Ecto neural progenitor cell (in vitro differentiated cells): ENCODE data around the gene SOST.

Experiments
- DNase-seq: peaks from one replicate; pipeline ENCODE4 v3.0.0-alpha.2; 2018; ENCODE audit warnings: low spot score

Gene SOST

GRCh38 chr17:43774304-43775250, 16.0 kb upstream of the SOST start:
- no peak for DNase-seq

DNA sequence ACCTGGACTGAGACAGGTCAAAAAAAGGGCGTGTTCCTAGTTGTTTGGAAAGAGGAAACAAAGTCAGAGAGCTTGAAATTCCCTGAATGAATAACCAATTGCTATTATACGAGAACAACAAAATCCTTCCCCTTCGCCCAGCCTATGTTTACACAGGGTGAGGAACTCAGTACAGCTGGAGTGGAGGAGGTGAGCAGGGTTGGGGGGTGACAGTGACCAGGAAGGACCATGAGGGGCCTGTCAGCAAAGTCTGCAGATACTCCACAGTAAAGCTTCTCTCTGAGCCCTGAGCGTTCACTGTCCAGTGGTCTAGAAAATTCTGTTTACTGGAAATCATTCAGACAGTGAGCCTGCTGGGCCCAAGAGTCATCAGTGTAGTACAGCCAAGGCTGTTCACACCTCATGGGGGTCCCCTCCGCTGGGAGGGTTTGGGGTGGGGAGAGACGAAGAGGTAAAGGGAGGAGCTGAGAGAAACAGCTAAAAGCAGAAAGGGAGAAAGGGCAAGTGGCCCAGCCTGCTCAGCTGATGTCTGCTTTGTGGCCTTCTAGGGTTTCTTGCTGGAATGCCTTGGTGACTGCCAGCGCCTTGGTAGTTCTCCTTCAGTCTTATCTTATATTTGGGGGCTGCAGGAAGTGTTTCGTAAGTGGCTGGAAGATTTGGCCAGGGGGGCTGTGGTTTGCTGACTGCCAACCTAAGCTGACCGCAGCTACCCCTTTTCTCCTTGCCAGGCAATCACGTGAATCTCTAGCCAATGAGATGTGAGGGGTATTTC, 14.5 kb upstream of the SOST start:
- DNase-seq: no peak

- DNase-seq: no peak
These were observed 12.9 kb upstream of the SOST start for GRCh38 chr17:43771463-43771862.

DNA sequence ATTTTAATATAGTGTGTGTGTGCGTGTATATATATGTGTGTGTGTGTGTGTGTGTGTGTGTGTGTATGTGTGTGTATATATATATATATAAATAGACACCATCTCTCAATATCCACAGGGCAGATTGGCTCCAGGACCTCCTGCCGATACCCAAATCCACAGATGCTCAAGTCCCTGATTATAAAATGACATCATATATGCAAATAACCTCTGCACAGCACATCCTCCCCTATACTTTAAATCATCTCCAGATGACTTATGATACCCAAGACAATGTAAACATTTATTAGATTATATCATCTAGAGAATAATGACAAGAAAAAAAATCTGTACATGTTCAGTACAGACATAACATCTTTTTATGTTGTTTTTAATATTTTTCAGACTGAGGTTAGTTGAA, 12.4 kb upstream of the SOST start:
- no peak for DNase-seq

GRCh38 chr17:43769859-43770258, 11.3 kb upstream of the SOST start:
- no peak for DNase-seq

- DNase-seq: no peak
These were observed 10.8 kb upstream of the SOST start for GRCh38 chr17:43769426-43769825.

DNA sequence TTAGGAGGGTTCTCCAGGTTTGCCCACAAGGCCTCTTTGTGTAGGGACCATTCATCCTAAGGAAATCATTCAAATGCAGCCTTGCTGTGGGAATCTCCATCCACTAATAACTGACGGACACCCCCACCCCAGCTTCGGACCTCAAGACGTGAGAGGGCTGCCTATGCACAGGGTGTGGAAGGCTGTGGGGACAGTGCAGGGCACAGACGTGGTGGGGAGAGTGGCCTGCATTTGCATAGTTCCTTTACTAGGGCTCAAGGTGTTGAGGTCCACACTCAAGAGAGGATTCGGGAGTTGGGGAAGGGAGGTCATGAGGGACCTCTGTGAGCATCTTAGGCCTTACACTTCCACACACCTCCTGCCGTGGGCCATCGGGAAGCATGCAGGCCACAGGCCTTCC, 10.4 kb upstream of the SOST start:
- DNase-seq: no peak

DNA sequence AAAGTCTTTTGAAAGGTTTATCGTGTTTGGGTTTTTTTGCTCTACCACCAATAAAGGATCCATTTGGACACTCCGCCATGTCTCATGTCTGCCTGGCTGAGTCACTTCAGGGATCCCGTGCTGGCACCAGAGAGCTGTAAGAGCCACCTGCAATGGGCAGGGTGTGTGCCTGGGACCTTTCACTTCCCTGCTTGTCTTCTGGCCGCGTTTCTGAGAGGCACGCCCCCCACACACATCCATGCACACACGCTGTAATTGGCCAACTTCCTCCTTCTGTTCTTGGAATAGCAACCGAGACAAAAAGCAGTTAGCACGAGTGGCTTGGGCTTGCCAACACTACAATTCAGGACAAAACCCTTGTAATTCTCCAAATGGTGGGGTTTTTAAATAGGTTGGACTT, 9.8 kb upstream of the SOST start:
- no peak for DNase-seq

DNA sequence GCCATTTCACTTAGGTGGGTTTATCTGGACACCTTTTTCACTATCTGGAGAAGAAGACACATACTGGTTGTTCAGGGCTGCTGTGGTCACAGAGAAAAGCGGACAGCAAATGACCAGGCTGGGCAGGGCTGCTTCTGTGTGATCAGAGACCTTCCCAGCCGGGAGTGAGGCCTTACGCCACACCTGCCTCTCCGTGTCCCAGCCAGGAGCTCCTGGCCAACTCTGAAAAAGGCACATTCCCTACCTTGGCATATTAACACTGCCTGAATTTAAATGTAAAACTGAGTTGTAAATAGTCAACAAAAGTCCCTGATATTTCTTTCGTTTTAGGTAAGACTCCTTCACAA, 9.1 kb upstream of the SOST start:
- no peak for DNase-seq

- no peak for DNase-seq
These were observed 8.6 kb upstream of the SOST start for GRCh38 chr17:43767053-43767712.

DNA sequence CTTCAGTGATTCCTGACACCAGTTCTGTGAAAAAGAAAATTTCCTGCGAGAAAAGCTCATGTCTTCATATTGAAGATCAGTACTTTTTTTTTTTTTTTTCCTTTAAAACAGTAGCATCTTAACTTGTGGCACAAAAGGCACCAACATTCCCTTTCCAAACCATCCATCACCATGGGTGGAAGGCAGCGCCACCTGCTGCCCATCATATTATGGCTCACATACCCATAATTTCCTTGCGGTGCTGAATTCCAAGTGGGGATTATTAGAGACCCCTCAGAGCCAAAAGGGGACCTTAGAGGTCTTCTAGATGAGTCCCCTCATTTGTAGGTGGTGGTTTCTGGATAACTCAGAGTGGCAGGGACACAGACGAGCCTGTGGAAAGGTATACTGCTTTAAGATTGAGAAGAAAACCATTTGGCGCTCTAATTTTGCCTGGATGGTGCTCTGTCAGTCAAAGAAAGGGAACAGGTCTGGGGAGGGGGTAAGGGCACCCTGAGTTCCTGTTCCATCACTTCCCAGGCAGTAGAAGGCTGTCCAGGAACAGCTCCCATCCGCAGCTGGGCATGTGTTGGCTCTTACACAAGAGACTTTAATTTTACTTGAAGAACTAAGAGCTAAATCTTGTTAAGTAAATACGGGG, 7.9 kb upstream of the SOST start:
- DNase-seq: no peak

- DNase-seq: peak; percentile 98
These were observed 1.8 kb upstream of the SOST start for GRCh38 chr17:43760254-43760852.

DNA sequence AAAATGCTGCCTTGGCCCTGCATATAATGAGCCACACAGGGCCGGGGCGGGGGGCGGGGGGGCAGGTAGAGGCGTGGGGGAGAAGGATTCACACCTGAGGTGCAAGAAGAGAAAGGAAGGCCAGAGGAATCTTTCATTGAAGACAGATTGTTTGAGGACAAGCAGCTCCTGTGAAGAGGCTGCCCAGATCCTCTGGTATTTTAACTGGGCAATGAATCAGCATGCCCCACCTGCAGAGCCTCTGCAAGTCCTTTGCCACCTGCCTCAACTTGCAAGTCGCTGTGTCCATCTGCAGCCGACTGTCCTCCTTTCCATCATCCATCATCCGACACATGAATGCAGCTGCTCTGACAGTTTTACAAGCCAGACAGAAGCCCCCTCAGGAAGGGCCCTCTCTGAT, 1.2 kb upstream of the SOST start:
- DNase-seq: no peak

DNA sequence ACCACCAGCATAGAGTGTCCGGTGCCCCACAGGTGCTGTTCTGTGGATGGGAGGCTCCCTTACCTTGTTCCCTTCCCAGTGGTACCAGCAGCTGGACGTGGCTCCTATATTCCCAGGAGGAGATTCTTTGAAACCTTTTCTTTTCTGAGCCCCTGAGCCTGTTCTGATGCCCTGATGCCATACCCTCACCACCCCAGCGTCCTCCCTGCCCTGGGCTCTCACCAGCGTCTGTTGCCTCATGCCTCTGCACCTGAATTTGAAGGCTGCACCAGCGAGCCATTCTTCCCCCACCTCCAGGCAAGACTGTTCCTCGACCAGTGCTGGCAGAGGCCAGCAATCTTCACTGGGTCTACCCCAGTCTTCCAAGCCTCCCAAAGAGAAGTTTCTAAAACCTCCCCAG, 505 bp downstream of the SOST start:
- no peak for DNase-seq

DNA sequence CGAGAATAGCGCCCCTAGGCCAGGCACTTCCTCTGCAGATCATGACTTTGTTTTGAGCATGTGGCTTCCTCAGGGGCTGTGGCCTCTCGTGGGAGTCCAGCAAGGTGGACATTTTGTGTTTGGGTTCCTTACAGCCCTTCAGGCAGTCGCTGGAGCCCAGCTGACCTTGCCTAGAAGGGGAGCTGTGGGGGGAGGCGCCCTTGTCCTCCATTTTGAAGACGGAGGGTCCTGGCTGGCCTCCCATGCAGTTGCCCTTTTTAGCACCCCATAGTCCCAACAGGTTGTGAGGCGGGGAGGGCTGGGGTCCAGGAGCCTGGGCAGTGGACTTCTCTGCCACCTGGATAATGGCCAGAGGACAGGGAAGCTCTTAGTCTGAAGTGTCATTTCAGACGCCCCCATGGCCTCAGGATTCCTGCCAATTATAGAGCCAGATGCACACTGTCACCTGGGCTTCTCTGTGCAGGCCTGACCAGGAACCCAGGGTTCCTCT, 1.4 kb downstream of the SOST start:
- no peak for DNase-seq

GRCh38 chr17:43756201-43756600, 2.4 kb downstream of the SOST start:
- DNase-seq: no peak

DNA sequence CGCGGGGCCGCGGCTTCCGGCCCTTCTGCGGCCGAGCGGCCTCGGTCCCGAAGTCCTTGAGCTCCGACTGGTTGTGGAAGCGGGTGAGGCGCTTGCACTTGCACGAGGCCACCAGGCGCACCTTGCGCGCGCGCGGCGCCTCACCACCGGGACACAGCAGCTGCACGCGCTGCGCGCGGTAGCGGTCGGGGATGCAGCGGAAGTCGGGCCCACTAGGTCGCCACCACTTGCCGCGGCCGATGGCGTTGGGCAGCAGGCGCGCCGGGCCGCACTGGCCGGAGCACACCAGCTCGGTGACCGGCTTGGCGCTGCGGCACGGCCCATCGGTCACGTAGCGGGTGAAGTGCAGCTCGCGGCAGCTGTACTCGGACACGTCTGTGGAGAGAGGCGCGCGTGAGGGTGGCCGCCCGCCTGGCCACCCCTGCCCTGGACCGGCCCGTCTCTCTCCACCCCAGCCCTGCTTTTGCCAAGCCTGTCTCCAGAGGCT, 3.2 kb downstream of the SOST start:
- DNase-seq: peak; percentile 85

- no peak for DNase-seq
These were observed 3.6 kb downstream of the SOST start for GRCh38 chr17:43754947-43755346.

- no peak for DNase-seq
These were observed 5.0 kb downstream of the SOST start for GRCh38 chr17:43753493-43754129.

DNA sequence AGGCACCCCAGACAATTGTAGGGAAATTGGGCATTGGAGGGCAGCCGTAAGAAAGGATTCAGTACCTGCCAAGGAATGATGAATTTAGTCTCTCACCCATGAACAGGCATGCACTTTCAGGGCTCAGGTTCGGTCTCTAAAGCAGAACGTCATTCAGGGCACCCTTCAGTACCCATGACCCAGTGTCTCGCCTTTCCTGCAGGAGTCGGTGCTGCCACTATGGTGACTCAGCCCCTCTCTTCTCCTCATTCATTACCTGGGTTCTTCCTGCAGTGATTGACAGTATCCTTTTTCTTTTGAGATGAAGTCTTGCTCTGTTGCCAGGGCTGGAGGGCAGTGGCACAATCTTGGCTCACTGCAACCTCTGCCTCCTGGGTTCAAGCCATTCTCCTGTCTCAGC, 8.4 kb downstream of the SOST start:
- no peak for DNase-seq

GRCh38 chr17:43745541-43745940, 13.1 kb downstream of the SOST start:
- no peak for DNase-seq
